GM18519 (cell line): ENCODE results near the gene COMMD4.
"Not testable (repeated sequence)": the region's sequence is repeated elsewhere in the genome, so short reads cannot be mapped to it uniquely, and the experiment has no call there.

Experiments used
- ATAC-seq: cut with Tn5 transposase; IDR thresholded peaks from one replicate; pipeline ENCODE4 v1.9.1; 2021; ENCODE audit warnings: mild to moderate bottlenecking, moderate library complexity; ENCODE audit not compliant: unreplicated experiment, low FRiP score

The COMMD4 gene

GRCh38 chr15:75329571-75329970 is 6.3 kb upstream of the COMMD4 start:
- no peak for ATAC-seq

- ATAC-seq, result not testable (repeated sequence)
Measured at GRCh38 chr15:75332093-75332492, 3.8 kb upstream of the COMMD4 start.

- not testable (repeated sequence) for ATAC-seq
Measured at GRCh38 chr15:75333654-75334419, 2.0 kb upstream of the COMMD4 start.

DNA sequence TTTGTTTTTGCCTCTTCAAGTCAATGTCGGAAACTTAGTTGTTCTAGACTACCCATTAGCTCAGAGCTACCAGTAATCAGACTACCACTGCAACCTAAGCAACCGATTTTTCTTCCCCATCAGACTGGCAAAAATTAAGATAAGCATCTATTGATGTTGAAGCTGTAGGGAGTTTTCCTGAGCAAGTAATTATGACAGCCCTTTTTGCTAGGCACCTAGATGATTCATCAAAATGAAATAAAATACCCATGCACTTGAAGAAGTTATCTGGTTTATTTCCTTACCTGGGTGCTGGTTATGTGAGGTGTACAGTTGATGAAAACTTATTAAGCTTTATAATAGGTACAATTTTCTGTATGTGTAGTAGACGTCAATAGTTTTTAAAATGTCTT is 554 bp upstream of the COMMD4 start:
- ATAC-seq, result no peak

DNA sequence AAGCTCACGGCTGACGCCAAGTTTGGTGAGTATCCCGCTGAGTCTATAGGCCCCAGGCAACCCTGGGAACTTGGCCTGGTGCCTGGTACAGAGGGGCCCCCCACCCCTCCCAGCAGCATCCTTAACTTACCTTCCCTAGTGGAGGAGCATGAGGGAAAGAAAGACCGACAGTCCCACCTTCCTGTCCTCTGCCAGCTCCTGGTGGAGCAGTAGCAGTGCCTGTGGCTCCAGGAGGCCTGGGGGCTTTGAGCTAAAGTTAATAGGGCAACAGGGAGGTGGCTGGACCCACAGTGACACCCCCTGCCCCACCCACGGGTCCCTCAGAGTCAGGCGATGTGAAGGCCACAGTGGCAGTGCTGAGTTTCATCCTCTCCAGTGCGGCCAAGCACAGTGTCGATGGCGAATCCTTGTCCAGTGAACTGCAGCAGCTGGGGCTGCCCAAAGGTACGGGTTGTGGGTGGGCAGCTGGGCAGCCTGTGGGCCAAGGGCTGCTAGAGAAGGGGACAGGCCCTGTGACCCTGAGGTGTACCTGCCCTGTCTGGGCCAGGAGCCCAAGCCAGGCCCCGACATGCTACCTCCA is 2.9 kb downstream of the COMMD4 start:
- no peak for ATAC-seq

GRCh38 chr15:75339531-75340240 is 3.8 kb downstream of the COMMD4 start:
- ATAC-seq, result no peak

DNA sequence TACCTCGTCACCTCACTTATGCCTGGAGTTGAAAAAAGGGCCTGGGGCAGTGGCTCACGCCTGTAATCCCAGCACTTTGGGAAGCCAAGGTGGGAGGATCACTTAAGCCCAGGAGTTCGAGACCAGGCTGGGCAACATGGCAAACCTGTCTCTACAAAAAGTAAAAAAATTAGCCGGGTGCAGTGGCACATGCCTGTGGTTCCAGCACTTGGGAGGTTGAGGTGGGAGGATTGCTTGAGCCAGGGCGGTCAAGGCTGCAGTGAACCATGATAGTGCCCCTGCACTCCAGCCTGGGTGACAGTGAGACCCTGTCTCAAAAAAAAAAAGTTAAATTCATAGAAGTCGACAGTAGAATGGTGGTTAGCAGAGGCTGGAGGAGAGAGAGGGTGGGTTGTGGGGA is 6.4 kb downstream of the COMMD4 start:
- no peak for ATAC-seq

GRCh38 chr15:75343953-75344352 is 8.1 kb downstream of the COMMD4 start:
- not testable (repeated sequence) for ATAC-seq

- ATAC-seq, result no peak
Measured at GRCh38 chr15:75346796-75347221, 10.9 kb downstream of the COMMD4 start, which contains the start of gene NEIL1. Gene NEIL1, plus strand, starts transcription at chr15:75347039. Its CDS starts 1,867 bp downstream, at chr15:75348906.

GRCh38 chr15:75347222-75348033 is 11.6 kb downstream of the COMMD4 start:
- ATAC-seq, result no peak

GRCh38 chr15:75348034-75348561 is 12.2 kb downstream of the COMMD4 start:
- ATAC-seq, result no peak

DNA sequence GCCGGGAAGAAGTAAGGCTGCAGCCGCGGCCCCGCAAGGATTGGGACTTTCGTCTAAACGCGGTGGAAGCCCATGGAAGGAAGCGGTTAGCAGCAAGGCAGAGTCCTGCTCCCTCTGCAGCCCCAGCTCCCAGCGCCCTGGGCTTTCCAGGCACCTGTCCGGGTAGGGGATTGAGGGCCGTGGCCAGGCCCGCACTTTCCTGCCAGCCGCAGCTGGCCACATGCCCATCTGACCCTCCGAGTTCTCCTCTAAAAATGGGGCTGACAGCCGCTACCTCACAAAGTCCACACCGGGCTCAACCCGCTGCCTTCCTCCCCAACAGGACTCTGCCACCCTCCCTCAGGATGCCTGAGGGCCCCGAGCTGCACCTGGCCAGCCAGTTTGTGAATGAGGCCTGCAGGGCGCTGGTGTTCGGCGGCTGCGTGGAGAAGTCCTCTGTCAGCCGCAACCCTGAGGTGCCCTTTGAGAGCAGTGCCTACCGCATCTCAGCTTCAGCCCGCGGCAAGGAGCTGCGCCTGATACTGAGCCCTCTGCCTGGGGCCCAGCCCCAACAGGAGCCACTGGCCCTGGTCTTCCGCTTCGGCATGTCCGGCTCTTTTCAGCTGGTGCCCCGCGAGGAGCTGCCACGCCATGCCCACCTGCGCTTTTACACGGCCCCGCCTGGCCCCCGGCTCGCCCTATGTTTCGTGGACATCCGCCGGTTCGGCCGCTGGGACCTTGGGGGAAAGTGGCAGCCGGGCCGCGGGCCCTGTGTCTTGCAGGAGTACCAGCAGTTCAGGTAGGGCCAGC is 12.9 kb downstream of the COMMD4 start:
- no peak for ATAC-seq

DNA sequence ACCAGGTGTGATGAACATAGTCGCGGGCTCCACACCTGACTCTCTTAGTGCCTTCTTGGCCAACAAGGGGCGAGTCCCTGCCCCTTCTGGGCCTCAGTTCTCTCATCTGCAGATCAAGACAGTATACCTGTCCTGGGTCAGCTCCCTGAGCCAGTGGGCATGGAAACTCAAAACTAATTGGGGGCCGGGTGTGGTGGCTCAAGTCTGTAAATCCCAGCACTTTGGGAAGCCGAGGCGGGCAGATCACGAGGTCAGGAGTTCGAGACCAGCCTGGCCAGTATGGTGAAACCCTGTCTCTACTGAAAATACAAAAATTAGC is 13.4 kb downstream of the COMMD4 start:
- ATAC-seq, result not testable (repeated sequence)

DNA sequence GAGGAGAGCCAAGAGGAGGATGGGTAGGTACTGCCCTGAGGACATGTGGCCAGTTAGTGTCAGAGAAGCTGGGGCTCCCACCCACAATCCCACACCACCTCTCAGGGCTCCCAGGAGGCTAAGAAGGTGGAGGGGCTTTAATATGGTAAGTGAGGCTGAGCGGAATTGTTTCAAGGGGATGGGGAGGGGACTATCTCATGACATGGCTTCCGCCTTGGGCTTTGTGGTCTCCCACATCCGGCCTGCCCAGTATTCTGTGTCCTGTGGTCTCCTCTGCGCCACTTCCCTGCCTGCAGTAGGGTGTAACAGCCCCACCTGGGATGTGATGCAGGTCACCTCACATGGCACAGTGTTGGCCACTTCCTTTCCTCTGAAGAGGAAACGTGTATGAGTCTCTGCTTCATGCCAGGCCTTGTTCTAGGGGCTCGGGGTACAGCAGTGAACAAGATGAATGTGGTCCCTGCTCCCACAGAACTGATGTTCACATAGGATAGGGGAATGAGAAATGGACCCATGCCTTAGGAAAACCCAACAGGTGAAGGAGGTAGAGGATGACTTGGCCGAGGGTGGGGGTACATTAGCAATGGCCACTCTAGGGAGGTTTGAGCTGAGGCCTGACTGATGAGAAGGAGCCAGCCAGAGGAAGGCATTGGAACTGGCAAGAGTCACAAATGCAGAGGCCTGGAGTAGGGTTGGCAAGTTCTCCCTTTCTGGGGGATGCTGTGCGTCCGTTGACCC is 14.2 kb downstream of the COMMD4 start:
- no peak for ATAC-seq

- no peak for ATAC-seq
Measured at GRCh38 chr15:75350601-75351361, 14.9 kb downstream of the COMMD4 start.

DNA sequence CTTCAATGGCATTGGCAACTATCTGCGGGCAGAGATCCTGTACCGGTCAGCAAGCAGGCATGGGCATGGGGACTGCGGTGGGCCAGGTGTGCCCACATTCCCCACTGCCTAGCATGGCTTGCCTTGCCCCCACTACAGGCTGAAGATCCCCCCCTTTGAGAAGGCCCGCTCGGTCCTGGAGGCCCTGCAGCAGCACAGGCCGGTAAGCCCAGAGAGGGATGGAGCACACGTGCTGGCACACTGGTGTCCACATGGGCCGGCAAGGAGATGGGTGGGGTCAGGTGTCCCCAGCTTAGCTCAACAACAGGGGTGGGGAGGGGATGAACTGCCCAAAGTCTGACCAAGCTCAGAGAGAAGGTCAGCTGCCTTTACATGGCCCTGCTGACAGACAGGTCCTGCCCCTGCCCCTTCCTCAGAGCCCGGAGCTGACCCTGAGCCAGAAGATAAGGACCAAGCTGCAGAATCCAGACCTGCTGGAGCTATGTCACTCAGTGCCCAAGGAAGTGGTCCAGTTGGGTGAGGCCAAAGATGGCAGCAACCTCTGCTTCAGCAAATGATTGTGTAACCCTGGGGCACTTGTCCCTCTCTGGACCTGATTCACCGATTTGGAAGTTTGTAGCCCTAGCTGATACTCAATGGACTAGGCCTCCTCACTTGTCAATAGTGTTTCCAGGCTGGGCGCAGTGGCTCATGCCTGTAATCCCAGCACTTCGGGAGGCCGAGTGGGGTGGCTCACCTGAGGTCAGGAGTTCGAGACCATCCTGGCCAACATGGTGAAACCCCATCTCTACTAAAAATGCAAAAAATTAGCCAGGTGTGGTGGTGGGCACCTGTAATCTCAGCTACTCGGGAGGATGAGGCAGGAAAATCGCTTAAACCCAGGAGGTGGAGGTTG is 16.6 kb downstream of the COMMD4 start:
- ATAC-seq, result no peak

DNA sequence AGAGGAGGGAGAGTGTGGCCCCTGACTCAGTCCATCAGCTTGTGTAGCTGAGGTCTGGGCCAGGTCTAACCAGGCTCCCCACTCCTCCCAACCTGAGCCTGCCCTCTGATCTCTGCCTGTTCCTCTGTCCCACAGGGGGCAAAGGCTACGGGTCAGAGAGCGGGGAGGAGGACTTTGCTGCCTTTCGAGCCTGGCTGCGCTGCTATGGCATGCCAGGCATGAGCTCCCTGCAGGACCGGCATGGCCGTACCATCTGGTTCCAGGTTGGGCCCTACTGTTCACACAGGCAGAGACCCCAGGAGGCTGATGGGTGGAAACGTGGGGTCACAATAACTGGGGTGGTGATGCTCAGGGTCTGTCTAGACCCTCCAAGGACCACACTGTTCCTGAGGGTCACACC is 17.7 kb downstream of the COMMD4 start:
- no peak for ATAC-seq
